HG03558 (cell line): Measurements from ENCODE around the gene KANK3.

ENCODE experiments used
- ATAC-seq: cut with Tn5 transposase; IDR thresholded peaks from one replicate; pipeline ENCODE4 v1.9.1; 2021; ENCODE audit warnings: moderate number of reproducible peaks; ENCODE audit not compliant: unreplicated experiment; ENCODE audit errors: extremely low read depth

Gene KANK3

DNA sequence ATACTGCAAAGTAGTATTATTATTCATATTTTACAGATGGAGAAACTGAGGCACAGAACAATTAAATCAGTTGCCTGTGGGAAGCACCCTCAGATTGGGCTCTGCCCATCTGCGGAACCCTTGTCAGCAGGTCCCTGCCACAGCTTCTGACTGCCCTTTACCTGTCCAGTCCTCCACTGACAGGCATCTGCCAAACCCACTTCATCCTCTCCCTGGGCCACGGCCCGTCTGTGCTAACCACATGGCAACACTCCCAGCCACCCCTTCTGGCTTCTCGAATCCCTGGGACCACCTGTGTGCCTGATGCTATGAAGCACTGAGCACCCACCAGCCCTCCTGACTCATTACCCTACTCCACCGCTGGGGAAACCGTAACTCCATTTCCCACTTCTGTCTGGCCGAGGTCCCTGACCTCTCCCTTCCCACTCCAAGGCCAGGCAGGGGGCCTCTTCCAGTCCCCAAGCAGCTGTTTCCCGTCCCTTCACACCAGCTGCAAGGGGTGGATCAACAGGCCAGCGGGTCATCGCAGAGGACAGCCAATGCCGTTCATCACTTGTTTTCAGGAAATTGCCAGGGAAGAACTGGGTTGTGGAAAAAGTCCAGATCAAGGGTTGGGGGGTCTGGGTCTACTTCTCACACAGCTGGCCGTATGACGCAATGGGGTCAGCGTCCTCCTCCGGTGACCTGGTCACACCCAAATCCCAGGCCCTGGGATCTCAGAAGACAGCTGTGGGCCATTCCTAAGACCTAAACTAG is 2.5 kb downstream of the KANK3 start:
- ATAC-seq = no peak

GRCh38 chr19:8338835-8339234 is 4.2 kb downstream of the KANK3 start:
- no peak for ATAC-seq

- ATAC-seq = no peak
These were observed 5.3 kb downstream of the KANK3 start for GRCh38 chr19:8337728-8338127.

- ATAC-seq = no peak
These were observed 6.4 kb downstream of the KANK3 start for GRCh38 chr19:8336660-8337059.

DNA sequence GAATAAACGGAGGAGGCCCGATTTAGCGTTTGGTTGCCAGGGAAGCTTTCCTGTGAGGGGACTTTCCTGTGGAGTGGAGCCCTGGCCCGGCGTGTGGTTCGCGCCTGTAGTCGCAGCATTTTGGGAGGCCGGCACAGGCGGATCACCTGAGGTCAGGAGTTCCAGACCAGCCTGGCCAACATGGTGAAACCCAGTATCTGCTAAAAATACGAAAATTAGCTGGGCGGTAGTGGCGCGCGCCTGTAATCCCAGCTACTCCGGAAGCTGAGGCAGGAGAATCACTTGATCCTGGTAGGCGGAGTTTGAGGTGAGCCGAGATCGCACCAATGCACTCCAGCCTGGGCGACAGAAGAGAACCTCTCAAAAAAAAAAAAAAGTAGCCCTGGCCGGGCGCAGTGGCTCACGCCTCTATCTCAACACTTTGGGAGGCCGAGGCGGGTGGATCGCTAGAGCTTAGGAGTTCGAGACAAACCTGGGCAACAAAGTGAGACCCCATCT is 6.9 kb downstream of the KANK3 start:
- no peak for ATAC-seq

DNA sequence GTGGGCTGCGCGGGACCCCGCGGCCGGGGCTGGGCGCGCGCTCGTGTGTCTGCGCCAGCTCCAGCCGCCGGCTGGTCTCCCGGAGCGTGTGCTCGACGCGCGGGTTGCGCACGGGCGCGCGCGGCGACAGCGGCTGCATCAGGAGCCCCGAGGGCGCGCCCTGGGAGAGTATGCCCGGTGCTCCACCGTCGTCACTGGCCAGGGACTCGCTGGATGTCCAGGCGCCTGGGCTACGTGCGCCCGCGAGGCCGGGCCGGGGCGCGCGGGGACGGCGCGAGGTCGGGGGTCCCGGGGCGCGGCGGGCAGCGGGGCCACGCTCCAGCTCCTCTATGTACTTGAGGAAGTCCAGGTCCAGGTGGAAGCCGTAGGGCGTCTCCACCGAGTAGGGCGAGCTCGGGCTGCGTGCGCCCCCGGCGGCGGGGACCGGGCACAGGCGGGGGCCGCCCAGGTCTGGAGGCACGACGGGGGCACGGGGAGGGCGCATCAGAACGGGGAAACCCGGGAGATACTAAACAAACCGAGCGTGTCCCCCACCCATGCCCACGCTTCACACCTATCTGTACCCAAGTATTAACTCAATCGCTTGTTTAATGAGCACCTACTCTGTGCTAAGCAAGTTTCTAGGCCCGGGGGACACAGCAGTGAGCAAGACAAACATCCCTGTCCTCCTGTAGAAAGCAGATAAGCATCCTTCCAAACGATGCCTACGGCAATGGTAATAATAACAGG is 7.6 kb downstream of the KANK3 start:
- ATAC-seq = no peak

GRCh38 chr19:8334458-8335342 is 8.4 kb downstream of the KANK3 start:
- no peak for ATAC-seq

DNA sequence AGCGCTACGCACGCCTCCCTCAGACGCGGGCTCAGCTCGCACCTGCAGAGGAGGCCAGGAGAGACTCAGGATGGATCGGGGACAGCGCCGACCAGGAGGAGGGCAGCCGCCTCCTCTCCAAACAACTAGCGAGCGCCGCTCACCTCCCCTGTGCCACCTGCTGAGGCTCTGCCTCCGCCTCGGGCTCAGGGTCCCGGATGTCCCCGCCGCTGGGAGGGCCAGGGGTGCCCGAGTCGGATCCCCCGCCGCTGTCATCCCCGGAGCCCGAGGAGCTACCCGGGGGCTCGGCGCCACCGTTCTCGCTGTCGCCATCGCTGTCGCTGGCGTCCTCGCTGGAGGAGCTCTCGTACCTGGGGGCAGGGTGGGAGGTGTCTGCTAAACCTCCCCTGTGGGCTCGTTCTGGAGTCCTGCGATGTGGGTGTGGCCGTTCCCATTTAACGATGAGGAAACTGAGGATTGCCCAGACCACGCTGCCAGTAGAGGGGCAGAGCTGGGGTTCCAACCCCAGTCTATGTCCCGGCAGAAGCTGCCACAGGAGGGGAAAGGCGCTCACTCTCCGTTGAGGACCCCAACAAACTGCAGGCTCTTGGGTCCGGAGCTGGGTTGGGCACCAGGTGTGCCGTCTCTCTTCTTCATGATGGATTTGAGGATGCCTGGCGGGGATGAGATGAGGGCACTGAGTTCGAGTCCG is 9.2 kb downstream of the KANK3 start:
- no peak for ATAC-seq

DNA sequence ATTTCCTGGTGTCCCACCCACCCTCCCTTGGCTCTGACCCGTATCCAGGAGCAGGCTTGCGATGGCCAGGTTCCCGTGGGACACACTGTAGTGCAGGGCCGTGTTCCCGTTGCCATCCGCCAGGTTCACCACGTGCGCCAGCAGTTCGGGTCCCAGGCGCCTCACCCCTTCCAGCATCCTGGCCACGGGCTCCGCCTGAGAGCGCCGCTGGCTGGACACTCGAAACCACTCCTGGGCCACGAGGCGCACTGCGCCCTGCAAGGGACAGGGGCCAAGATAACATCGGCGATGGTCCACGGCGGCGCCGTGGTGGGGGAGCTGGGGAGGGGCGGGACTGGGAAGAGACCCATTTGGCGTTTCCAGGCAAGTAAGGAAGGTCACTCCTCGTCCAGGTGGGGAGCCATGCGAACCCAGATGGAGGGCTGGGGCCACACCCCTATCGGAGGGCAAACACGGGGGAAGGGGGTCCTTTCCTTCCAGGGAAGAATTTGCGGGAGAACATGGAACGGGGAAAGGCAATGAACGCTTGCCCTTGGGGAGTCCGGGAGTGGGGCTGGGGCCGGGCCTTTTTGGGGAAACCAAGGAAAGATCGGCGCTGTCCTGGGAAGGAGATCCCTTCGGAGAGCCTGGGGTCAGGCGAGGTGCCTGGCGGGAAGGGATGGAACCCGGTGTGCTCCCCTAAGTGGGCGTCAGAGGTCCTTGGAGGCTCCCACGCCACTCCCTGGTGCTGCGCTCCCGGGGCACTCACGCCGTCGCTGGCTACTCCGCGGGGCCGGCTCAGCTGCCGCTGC is 9.9 kb downstream of the KANK3 start:
- ATAC-seq = no peak

DNA sequence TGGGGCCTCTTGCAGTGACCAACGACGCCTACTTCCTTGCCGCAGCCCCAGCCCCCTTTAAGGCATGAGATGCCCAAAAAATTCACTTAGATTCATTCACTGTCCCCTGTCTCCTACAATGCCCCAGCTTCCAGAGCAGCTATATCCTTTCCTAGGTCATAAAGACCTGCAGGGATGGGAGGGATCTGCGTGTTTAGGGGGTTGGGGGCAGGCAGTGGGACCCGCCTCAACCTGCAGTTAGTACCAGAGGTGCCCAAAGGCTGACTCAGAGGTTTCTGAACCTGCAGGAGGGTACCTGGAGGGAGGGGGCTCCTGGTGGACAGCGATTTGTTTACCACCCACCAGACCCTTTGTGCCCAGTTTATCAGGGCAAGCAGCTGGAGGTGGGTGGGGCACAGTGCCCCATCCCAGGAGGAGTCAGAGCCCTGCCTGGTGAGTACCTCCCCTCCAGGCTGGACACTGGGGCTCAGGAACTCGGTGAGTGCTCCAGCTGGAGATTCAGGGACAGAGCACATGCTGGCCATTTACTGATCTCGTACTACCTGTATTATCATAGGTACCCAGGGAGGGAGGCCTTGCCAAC is 11.7 kb downstream of the KANK3 start:
- no peak for ATAC-seq

GRCh38 chr19:8329996-8330395 is 13.1 kb downstream of the KANK3 start:
- no peak for ATAC-seq

DNA sequence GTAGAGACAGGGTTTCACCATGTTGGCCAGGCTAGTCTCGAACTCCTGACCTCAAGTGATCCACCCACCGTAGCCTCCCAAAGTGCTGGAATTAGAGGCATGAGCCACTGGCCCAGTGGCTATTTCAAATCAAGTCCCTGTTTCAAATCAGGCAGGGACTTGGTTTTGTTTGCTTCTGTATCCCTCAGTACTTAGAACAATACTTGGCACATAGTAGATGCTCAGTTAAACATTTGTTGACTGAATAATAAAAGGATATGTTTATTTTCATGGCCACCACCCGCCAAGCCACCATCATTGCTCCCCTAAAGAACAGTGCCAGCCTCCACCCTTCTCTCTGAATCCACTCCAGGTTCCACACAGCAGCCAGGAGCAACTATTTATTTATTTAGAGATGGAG is 17.6 kb downstream of the KANK3 start:
- ATAC-seq = no peak

DNA sequence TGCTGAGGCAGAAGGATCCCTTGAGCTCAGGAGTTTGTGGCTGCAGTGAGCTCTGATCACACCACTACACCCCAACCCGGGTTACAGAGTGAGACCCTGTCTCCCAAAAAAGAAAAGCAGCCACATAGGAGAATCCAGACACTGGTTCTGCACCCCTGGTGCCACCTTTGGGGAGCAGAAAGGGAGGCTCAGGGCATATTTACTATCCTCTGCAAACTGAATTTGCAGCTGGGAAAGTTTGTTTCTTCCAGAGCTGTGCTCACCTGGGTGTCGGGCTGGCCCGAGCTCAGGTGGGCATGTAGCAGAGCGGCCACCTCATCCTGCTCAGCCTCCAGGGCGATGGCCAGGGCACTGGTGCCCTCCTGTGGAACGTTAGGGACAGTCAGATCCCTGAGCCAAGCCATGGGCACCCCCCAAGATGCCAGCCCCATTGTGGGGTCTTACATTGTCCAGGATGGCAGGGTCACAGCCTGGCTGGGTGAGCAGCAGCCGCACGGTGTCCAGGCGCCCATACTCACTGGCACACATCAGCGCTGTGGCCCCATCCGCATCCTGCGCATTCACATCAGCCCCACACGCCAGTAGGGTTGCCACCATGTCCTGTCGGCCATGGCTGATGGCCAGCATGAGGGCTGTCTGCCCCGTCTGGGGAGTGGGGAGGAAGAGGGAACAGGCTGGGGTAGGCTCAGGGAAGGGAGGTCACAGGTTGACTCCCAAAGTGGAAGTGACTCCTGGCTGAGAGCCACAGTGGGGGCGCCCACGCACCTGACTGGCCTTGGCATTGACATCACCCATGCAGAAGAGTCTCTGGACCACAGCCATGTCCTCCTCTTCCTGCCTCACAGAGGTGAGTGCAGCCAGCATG is 18.6 kb downstream of the KANK3 start:
- no peak for ATAC-seq

DNA sequence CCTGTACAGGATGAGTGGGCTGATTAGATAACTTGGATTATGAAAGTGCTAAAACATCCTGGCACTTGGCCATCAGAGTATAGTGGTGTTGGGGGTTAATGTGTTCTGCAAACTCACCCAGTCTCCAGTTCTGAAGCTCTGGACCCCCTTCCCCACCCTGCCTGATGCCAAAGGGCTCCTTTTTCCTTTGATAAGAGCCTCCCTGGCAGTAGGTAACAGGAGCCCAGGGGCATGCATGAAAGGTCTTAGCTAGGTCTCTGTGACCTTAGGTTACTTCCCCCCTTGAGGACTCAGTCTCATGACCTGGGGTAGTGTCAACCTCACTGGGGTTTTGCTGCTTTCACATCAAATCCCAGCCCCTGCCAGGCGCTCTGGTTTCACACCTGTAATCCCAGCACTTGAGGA is 19.3 kb downstream of the KANK3 start:
- no peak for ATAC-seq

- ATAC-seq = no peak
These were observed 20.4 kb downstream of the KANK3 start for GRCh38 chr19:8322638-8322997.

DNA sequence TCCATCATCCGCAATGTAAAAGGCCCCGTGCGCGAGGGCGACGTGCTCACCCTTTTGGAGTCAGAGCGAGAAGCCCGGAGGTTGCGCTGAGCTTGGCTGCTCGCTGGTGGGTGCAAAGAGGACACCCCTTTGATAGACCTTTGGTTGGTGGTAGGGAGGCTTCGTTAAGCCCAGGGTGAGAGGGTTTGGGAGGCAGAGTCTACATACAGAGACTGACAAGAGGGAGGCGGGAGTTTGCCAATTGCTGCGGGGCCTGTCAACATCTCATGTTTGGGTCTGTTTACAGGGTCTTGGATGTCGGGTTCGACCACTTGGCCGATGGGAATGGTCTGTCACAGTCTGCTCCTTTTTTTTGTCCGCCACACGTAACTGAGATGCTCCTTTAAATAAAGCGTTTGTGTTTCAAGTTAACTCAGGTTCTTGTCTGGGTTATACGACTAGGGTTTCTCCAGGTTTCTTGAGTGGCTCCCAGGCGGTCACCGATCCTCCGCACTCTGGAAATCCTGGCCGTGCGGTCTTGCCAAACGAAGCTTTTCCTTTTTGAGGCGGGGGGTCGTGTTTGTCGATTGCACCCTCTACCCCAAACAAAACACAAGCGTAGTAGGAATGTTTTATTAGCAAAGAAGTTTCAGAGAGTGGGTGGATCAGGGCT is 20.9 kb downstream of the KANK3 start:
- ATAC-seq = no peak

GRCh38 chr19:8321067-8321985 is 21.7 kb downstream of the KANK3 start, which contains the start of the genes NDUFA7 and RPS28:
Gene NDUFA7, minus strand, starts transcription at chr19:8321375. Its CDS starts 17 bp downstream, at chr19:8321358.
Gene RPS28, plus strand, starts transcription at chr19:8321496. Its CDS starts 35 bp downstream, at chr19:8321531.
- ATAC-seq = peak; percentile 84
